Activated T-helper 1 cell treated with anti-CD3 and anti-CD28 coated beads, Interleukin-2, amount 50 U/mL, for 16 hours (primary cell): ENCODE data around the gene TMEM86B.
A peak's percentile ranks its signal among the peaks of the same experiment; 100 is the strongest.

Source experiments
- DNase-seq, 2 donors: peaks; one replicate each; pipeline ENCODE4 v3.0.0-alpha.2; 2020; ENCODE audit warnings: low read depth in 1 of 2, low spot score in 1 of 2

Gene TMEM86B

DNA sequence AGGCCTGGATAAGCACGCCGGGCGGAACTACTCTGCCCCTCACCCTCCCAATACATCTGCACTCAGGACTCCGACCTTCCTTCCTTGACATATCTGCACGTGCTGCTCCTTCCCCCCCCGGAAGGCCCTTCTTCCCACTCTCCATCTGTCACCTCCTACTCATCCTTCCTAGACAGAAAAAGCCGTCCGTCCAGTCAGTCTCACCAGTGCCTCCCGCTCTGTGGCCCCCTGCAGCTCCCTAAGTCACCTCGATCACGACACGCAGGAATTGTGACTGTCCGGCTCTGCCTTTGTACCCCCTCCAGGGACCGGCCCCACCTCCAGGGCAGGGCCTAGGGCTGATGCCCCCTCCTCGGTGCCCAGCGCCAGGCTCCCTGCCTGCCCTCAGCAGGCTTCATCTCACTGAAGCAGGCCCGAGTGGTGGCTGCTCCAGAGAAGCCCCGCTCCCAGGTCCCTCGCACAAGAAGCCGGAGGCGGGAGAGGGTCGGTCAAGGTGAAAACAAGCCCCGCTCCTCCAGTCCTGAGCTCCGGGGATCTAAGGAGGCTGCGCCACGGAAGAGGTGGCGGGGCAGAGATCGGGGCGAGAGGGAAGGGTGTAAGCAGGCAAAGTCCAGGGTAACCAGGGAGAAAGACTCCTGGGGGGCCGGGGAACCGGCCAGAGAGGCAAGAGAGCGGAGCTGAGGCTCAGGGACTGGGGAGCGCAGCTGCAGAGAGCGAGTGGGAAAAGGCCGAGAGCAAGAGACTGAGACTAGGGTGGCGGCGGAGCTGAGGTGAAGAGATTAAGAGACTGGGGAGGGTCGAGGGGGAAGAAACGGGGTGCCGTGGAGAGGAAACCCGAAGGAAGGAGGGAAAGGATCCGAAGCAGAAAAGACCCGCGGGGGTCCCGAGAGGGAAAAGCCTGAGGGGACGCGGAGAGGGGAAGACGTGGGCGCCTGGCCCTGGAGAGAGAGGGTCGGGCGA is 29.2 kb upstream of the TMEM86B start:
- DNase-seq, result no peak

DNA sequence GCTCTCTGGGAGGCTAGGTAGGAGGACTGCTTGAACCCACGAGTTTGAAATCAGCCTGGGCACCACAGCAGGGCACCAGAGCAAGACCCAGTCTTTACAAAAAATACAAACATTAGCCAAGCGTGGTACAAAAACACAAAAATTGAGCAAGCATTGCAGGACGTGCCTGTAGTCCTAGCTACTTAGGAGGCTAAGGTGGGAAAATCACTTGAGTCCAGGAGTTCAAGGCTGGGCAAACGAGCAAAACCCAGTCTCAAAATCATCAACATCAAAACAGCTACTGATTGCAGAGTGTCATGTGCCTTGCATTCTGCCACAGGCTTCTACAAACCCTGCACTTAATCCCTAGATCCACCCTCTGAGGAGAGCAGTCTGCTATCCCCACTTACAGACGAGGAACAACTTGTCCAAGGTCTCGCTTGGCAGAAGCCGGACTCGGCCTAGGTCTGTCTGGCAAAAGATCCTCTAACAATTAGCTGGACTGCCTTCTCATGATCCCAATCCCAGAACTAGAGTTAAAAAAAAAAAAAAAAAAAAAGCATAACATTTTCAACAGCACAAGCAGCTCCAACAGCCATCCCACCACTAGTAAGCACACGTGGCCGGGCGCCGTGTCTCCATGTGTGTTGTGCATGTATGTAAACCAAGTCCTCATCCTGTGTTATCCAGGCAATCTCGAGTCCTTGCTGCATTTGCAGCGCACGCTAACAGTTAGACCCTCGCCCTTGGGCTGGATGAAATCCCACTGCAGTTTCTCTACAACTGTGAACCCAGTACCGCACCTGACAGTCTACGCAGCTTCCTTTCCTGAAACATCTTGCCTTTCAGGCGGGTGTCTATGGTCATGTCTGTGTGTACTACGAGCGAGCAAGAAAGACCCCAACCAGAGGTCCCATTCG is 28.2 kb upstream of the TMEM86B start:
- DNase-seq, result no peak

DNA sequence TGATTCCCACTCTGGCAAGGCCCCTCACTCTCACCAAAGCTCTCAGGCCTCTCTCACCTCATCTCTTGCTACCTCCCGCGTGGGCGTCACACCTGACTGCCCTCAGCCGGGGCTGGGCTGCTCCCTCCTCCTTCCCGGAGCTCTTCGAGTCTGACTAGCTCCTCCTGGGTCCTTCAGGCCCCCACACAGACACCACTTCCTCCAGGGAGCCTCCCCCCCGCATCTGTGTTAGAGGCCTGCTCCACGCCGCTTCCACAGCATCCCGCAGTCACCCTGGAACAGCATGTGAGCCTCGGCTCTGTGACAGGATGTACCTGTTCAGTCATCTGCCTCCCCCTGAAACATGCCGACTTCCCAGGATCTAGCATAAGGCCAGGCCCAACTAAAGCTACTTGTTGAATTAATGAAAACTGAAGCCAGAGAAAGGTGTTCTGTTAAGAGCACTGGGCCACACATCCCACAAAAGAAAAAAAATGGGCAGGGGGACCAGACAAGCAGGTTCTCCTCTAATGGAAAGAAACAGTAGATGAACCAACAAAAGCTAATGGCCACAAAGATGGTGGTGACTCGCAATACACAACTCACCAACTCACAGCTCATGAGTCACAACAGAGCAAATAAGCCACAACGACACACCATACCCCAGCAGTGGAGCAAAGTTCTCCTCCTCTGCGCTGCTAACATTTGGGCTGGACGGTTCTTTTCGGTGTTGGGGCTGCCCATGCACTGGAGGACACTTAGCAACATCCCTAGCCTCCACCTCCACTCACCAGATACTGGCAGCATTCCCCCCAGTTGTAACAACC is 27.3 kb upstream of the TMEM86B start:
- no peak for DNase-seq

DNA sequence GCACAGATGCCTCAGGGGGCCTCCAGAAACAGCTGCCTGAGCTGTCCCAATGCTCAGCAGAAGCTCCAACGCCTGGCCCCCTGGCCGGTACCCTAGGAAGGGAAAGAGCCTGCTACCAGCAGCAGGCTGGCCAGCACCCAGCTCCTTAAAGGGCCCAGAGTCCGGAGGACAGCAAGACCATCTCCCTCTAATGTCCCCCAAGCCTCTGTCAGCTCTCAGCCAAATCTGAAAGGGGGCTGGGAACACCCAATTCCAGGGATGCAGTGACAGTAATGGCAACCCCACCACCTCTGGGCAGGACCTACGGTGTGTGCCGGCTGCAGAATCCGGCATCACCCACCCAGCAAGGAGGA is 26.0 kb upstream of the TMEM86B start:
- DNase-seq, result no peak

DNA sequence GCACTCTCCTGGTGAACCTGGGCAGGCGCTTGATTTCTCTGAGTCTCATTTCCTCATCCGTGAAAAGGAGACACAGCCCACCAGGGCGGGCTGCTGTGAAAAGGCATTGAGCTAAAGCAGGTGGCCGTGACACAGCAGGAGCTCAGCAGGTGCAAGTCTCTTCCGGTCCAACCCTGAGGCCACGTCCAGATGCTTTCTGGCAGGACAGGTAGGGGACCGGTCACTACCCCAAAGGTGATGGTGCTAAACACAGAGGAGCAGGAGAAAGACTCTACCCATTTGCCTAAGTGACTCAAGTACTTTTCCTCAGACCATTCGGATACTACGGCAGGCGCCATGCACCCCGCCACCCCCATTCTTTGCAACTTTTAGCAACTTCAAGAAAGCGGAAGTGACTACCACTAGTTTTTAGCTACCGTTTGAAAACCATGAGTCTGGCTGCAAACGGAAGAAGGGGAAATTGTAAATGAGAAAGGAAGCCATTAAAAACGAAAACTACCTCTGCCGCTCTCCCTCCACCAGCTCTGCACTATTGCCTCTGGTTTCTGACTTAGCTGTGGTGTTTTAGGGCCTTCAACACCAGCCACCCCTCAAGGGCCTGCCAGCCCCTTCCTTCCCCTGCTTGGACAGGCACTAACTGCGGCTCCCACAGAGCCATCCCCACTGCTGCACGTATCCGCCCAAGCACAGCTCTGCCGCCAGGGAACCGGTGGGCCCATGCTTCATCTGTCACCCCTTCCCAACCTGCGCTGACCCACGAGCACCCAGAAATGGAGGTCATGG is 25.5 kb upstream of the TMEM86B start:
- peak in 1 of 2 donors; percentile 28 for DNase-seq

DNA sequence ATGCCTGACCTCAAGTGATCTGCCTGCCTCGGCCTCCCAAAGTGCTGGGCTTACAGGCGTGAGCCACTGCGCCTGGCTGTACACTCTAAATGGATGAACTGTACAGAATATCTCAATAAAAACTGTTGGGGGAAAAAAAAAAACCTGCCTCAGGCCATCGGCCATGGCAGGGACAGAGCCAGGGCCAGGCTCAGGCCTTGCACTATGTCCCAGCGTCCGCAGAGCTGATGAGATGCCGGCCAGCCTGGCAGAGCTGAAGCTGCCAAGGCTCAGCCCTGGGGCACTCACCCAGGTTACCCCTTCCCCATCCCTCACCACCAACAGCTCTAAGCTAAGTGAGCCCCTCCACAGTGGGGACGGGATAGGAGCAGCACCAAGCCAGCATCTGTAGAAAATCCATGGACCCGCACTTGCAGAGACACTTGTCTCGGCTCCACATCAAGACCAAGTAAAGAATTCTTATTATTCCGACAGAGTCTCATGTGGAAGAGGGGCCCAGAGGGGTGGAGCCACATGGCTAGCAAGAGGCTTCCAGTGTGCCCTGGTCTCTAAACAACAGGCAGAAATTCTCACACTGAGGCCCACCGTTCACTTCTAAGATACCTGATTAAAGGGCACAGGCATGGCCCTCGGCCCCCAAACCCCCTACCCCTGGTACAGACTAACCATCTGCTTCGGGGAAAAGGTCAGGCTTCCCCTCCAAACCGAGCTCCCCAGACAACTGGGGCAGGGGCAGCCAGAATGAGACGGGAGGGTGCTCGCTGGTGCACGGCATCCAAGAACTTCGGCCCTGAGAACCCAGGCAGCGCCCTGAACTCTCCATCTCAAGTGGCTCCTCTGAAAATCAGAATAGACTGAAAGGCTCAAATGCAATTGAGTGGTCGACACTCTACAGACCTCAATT is 24.4 kb upstream of the TMEM86B start:
- no peak for DNase-seq

DNA sequence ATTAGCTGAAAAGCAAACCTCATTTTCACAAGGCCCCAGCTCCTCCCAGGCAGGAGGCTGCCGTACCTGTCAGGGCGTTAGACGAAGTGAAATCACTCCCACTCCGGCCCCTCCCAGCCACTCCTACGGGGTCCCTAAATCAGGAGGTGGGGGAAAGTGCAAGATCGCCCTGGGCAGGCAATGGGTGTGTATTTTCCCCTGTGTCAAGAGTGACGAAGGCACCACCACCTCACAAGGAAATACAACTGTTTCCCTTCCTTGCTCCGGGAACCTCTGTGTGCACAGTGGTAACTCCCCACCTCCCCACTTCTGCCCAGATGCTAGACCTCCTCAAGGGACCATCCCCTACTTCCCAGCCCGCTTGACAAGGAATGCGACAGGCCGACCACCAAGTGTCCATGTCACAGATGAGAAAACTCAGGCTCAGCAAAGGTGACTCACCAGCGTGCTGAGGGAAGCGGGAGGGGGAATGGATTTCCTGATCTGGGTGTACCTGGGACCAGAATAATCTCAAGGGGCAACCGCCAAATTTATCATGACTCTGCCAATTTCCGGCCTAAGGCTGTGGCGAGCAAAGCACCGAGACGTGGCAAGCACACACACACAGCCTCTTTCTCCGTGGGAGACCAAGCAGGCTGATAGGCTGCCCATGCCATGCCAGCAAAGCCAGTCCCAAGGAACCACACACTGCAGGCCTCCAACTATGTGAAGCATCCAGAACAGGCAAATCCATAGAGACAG is 22.9 kb upstream of the TMEM86B start:
- peak in 1 of 2 donors; percentile 25 for DNase-seq

DNA sequence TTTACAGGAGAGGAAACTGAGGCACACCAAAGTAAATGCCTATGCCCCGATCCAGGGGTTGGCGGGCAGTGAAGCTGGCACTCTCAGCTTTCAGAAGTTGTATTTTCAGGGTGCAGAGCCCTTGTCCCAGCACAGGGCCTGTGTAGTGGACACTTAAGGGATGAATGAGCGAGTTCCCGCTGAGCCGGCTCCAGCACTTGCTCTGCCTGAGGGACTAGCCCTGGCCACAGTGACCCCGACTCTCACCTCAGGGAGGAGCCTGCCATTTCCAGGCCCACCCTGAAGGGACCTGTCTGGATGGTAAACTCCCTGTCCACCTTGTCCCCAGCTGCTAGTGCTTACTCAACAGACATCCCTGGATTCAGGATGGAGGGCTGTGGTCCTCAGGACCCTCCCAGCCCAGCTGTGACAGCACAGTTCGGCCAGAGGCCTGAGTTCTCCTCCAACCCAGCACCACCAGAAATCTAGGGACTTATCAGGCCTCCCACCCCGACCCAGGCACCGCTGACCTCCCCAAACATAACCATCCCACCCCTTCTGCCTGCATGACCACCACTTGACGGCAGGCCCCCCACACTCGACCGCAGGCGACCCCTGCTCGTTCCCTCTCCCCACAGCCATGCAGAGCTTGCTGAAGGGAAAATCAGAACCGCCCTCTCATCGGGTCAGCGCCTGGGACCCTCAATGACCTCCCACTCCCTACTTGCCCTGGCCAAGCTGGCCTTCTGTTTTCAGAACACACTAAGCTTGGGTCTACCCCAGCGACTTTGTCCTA is 21.9 kb upstream of the TMEM86B start:
- no peak for DNase-seq

DNA sequence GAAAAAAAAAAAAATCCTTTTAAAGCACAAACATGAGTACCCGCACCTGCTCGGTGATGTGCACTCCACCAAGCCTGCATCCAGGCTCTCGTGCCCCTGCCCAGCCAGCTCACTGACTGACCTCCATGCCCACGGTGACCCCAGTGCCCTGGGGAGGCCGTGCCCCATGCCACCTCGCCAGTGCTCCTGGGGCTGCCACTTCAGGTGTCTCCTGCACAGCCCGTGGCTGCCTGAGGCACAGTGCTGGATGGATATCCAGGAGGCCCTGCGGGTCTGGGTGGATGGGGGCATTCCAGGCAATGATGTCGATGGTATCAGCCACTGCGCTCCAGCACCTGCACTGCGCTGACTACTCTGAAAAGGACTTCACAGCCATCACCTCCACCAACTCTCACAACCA is 21.3 kb upstream of the TMEM86B start:
- DNase-seq, result no peak

DNA sequence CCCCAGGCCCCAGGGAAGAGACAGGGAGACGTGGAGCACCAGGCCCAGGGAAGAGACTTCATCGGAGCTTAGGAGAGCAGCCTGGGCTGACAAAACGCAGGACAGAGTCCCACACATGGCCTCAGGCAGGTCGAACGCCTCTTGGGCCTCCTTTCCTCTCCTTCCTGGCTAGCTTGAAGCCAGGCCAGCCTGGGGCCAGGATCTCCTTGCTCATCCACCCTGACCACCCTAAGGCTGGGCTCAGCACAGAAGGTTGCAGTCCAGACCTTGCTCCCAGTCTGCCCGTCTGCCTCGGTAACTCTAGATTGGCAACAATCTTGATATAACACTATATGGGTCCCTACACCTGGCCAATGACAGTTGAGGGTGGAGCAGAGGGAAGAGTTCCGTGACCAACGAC is 20.1 kb upstream of the TMEM86B start:
- no peak for DNase-seq

DNA sequence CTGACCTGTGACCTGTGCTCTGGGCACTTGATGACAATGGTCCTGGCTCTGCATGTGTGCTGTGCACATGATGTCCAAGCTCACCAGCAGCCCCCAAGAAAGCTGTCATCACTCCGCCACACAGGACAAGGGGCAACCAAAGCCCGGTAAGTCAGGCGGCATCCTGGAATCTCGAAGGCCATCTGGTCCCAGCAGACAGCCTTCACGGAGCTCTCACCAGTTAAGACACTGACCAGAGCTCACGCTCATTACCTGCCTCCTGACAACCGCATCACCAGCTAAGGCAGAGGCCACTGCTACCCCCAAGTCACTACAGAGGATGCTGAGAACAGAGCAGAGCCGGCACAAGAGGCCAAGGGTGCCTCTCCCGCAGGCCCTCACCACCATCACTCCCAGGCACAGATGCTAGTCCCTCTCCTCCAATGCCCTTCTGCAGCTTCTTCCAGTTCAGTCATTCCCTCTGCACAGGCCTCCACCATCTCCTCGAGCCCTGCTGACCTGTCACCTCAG is 19.7 kb upstream of the TMEM86B start:
- DNase-seq, result no peak

DNA sequence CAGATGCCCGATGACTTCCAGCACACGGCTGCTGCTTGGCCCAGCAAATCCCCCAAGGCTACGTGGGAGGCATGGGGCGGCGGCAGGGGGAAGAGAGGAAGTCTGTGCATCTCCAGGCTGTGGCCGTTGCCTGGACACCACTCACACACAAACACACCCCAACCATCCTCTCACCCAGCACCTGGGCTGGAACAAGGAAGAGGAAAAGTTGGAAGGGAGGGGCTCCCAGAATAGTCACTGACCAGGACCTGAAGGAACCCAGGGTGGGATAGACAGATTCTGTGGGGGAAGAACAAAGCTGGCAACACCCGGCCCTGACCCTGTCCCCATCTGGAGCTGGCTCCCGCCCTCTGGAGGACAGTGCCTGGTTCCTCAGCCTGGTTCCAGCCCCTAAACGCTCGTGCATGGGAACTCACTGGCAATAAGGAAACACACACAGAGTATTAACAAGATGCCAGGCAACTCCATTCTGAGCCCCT is 19.1 kb upstream of the TMEM86B start:
- no peak for DNase-seq

DNA sequence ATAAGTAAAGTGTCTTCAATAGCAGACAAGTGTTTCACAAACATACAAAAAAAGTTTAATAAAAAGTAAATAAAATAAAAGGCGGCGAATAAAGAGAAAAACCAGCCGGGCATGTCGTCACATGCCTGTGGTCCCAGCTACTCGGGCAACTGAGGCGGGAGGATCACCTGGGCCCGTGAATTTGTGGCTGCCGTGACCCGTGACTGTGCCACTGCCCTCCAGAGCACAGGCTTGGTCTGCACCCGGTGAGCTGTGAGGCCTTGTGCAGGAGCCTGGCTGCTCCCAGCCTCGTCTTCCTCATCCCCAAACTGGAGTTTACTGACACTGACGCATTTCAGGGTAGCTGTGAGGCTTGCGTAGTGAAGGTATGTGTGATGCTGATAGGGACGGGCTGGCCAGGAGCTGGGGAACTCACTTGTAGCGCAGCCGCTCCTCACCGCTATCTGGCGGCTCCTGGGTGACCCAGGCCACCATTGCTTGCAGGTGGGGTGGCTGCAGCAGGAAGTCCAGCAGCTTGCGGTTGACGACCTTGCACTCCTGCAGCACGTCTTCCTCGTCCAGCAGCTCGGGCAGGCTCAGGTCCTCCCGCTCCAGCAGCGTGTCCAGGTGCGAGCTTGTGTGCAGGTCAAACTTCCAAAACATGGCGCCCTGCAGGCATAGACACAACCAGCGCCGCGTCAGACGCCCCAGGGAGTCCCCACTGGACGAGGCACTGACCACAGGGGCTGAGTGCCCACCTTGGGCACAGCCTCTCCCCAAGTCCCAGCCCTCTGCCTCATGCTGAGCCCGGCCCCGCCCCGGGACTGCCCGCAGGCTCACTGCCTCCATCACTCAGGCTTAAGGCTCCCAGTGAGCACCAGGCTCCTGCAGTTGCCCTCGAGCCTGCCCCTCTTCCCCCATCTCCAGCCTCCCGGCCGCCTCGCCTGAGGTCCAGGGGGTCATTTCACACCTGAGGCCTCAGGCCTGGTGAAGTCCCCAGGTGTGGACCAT is 18.2 kb upstream of the TMEM86B start:
- DNase-seq, result no peak

DNA sequence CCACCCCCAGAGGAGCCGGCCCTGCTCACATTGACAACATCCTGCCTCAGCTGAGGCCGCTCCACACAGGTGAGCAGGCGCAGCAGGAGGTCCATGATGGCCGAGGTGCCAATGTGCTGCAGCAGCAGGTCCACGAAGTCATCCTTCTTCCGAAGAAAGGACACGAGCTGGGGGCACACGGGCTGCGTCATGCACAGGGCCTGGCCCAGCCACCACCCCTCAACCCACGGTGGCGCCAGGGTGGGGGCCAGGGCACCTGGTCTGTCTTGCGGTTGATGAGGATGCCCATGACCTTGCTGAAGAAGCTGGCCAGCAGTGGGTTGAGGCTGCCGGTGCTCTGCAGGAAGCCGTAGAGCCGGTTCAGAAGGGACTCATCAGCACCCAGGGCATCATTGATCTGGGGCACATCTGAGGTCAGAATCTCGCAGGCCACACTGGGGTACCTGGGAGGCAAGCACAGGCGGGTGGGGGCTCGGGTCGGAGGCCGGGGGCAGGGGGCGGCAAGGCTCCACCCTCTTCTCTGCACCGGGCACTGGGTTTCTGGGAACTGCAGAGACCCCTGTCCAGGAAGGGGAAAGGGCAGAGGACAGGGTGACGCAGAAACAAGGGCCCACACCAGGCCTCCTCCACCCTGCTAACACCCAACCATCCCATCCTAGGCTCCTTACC is 16.8 kb upstream of the TMEM86B start:
- DNase-seq, result no peak

DNA sequence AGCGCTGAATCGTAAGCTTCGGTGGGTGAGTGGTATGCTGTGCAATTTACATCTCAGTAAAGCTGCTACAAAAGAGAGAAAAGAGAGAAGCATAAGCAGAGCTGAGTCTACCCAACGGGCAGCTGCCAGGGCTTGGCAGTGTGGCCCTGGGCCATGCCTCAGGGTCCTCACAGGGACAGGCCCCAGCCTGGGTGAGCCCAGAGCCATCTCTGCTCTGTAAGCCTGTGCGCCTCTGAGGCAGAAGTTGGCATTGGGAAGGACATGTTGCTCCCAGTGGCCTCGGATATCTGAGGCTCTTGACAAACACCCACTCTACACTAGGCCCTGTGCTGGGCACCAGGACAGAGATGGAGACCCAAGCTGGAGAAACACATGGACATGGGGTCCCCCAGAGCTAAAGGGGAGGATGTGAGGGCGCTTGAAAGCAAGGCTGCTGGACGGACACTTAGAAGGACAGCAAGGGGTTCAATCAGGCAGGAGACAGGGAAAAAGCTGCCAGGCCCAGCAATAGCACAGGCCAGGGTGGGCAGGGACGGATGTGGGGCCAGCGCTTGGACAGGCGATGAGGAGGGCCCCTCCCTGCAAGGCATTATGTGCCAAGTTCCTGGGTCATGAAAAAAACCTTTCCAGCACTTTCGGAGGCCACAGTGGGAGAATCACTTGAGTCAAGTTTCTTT is 15.6 kb upstream of the TMEM86B start:
- DNase-seq, result no peak
